B cell (primary cell): ENCODE data around the gene HOMER2.

Experiments used
- CTCF ChIP-seq: fragments of 200-600 bp; IDR thresholded peaks from one replicate; pipeline ENCODE4 v1.8.0; 2022; ENCODE audit warnings: antibody characterized with exemption, mild to moderate bottlenecking
- EZH2 ChIP-seq: IDR thresholded peaks from 2 replicates; pipeline ENCODE4 v1.6.1; 2012; ENCODE audit warnings: borderline replicate concordance, low read depth, mild to moderate bottlenecking, moderate library complexity, low read length; ENCODE audit not compliant: insufficient read depth, poor library complexity, severe bottlenecking

GRCh38 chr15:82809308-82810060 is 143.0 kb downstream of the HOMER2 start, which contains the start of gene WHAMM:
- TF ChIP-seq CTCF (no peak), EZH2 (no peak)
